ENCODE data around the gene RBM5. TPM values are rescaled to one million over a fixed set of nuclear protein-coding genes. Genes with fewer than 3 reads are reported as not detected.

RBM5 gene
- total RNA-seq, 1 donor, result 150 TPM

DNA sequence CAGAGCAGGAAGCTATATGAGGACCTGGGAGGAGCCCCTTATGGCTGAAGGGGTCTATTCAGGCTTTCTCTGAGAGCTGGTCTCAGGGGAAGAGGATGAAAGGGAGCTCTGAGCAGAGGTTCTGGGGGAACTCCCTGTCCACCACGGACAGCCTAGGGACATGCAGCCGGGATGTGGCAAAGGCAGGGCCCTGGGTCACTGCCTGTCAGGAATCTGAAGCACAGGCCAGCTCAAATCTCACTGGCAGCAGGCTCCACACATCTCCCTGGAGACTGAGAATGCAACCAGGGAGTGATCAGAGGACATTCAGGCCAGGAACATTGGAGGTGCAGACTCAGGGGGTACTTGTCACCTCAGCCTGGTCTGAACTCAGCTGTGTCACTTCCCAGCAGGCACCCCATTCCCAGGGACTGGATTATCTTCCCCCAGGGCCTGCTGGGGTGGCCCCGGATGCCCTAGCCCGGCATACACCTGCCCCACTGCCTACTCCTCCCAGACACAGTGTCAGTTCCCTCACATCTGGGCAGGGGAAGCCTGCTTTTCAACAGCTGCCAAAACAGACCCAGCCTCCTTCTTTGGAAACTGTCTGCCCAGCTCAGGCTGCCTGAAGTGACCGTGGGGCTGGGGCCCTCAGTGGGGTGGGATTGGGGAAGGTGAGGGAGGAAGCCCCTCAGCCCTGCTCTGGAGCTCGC is 48.1 kb downstream of the RBM5 start:
- peaks cover 8% of the 10 kb centered on the region for H3K27me3 ChIP-seq (ENCODE audit: insufficient read depth, low read length)
- DNase-seq (ENCODE audit: insufficient read length, low spot score, missing footprints), result peak; percentile 85
- H3K9me3 ChIP-seq (ENCODE audit: low read depth, low read length), result no peaks in the 10 kb centered on the region
- no peaks in the 10 kb centered on the region for H4K20me1 ChIP-seq (ENCODE audit: insufficient read depth, low read length)
- H3K4me3 ChIP-seq (ENCODE audit: insufficient read depth, low read length), result no peak overlapping the region
- H3K4me1 ChIP-seq (ENCODE audit: insufficient read depth, low read length), result peaks cover 5% of the 10 kb centered on the region
- H2AFZ ChIP-seq (ENCODE audit: low read length), result no peak overlapping the region
- H3K79me2 ChIP-seq (ENCODE audit: insufficient read depth, low read length), result no peaks in the 10 kb centered on the region
- no peak overlapping the region for H3K27ac ChIP-seq (ENCODE audit: low read depth, low read length)
- no peak overlapping the region for H3K4me2 ChIP-seq (ENCODE audit: insufficient read depth, low read length)
- H3K36me3 ChIP-seq (ENCODE audit: insufficient read depth, low read length), result no peaks in the 10 kb centered on the region
- TF ChIP-seq, protein P1, sequence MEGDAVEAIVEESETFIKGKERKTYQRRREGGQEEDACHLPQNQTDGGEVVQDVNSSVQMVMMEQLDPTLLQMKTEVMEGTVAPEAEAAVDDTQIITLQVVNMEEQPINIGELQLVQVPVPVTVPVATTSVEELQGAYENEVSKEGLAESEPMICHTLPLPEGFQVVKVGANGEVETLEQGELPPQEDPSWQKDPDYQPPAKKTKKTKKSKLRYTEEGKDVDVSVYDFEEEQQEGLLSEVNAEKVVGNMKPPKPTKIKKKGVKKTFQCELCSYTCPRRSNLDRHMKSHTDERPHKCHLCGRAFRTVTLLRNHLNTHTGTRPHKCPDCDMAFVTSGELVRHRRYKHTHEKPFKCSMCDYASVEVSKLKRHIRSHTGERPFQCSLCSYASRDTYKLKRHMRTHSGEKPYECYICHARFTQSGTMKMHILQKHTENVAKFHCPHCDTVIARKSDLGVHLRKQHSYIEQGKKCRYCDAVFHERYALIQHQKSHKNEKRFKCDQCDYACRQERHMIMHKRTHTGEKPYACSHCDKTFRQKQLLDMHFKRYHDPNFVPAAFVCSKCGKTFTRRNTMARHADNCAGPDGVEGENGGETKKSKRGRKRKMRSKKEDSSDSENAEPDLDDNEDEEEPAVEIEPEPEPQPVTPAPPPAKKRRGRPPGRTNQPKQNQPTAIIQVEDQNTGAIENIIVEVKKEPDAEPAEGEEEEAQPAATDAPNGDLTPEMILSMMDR (IDR thresholded peaks at IDR 0.05; ENCODE audit: extremely low read depth, low read depth, low read length), result no peak

DNA sequence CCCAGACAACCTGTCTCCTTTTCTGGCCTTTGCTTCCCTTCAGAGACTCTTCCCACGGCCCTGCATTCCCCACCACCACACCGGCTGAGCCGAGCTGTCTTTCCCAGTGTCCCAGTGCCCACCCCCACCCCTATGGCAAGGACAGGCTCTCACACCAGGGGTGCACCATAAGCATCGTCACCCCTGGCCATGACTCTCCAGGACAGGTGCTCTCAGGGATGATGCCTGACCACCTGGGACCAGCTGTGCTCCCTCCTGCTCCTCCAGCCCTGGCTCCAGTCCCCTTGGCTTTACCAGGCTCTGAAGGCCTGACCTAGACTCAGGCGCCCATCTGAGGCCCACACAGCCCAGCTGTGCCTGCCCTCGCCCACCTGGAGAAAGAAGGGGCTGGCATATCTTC is 48.8 kb downstream of the RBM5 start:
- Histone ChIP-seq H2AFZ (ENCODE audit: low read length) (no peak overlapping the region), H3K4me3 (ENCODE audit: insufficient read depth, low read length) (no peak overlapping the region), H3K9me3 (ENCODE audit: low read depth, low read length) (no peaks in the 10 kb centered on the region), H3K36me3 (ENCODE audit: insufficient read depth, low read length) (no peaks in the 10 kb centered on the region), H3K4me1 (ENCODE audit: insufficient read depth, low read length) (peaks cover 5% of the 10 kb centered on the region), H3K4me2 (ENCODE audit: insufficient read depth, low read length) (no peak overlapping the region), H3K79me2 (ENCODE audit: insufficient read depth, low read length) (no peaks in the 10 kb centered on the region), H4K20me1 (ENCODE audit: insufficient read depth, low read length) (no peaks in the 10 kb centered on the region), H3K27ac (ENCODE audit: low read depth, low read length) (no peak overlapping the region), H3K27me3 (ENCODE audit: insufficient read depth, low read length) (peaks cover 8% of the 10 kb centered on the region)
- DNase-seq (ENCODE audit: insufficient read length, low spot score, missing footprints), result no peak
- TF ChIP-seq, protein P1 (IDR thresholded peaks at IDR 0.05; ENCODE audit: extremely low read depth, low read depth, low read length), result no peak

DNA sequence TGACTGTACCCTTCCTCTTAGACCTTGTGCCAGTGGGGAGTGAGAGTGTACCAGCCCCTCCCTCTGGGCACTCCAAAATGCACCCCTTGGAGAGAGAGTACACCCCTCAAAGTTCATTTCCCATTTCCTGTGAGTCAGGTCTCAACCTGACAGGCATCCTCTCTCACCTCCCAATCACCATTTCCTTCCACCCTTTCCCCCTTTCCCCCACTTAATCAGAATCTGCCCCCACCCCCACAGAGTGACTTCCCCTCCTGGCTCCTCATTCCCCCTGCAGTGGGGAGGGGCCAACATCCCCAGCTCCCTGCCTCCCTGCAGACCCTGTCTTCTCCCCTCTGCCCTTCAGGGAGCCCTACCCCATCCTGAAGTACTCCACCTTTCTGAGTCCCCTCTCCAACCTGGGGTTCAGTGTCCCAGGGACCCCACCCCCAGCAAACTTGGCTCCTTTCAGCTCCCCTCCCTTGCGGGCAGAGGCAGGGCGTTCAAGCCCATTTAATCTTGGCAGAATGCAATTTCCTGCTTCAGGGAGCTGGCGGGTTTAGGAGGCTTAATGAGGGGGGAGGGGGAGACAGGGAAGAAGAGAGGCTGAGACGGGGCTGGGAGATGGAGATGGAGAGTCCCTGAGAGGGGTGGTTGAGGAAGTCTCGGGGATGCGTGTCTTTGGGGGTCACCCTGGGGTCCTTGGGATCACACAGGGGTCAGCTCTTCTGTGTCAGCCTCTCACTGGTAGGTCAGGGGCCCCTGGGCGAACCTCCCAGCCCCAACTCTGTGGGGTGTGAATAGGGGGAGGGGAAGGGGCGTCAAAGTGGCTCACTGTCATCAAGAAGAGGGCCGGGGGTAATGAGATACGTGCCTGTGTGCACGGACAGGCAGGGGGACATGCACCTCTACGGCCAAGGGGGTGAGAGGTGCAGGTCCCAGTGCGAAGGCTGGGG is 49.8 kb downstream of the RBM5 start:
- H3K79me2 ChIP-seq (ENCODE audit: insufficient read depth, low read length), result no peaks in the 10 kb centered on the region
- H4K20me1 ChIP-seq (ENCODE audit: insufficient read depth, low read length), result no peaks in the 10 kb centered on the region
- no peak overlapping the region for H3K4me3 ChIP-seq (ENCODE audit: insufficient read depth, low read length)
- no peak overlapping the region for H3K27ac ChIP-seq (ENCODE audit: low read depth, low read length)
- TF ChIP-seq, protein P1 (IDR thresholded peaks at IDR 0.05; ENCODE audit: extremely low read depth, low read depth, low read length), result no peak
- no peak overlapping the region for H3K4me2 ChIP-seq (ENCODE audit: insufficient read depth, low read length)
- H3K36me3 ChIP-seq (ENCODE audit: insufficient read depth, low read length), result no peaks in the 10 kb centered on the region
- peaks cover 5% of the 10 kb centered on the region for H3K4me1 ChIP-seq (ENCODE audit: insufficient read depth, low read length)
- H2AFZ ChIP-seq (ENCODE audit: low read length), result no peak overlapping the region
- H3K27me3 ChIP-seq (ENCODE audit: insufficient read depth, low read length), result peaks cover 8% of the 10 kb centered on the region
- H3K9me3 ChIP-seq (ENCODE audit: low read depth, low read length), result no peaks in the 10 kb centered on the region
- DNase-seq (ENCODE audit: insufficient read length, low spot score, missing footprints), result peak; percentile 81

DNA sequence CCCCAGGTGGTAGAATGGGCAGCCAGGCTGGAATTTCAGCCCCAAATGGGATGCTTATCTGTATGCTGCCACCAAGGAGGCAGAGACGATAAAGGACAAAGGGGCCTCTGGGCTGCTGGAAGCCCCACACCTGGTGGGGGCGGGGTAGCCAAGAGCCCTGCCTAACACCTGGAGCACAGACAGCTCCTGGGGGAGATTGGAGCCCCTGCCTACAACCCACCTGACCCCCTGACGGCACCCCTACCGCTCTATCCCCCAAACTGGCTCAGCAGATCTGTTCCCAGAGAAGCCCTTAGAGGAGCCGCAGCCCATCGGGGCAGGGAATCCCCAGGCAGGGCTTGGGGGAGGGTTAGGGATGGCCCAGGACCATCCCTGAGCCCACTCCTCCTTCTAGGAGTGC is 50.6 kb downstream of the RBM5 start:
- Histone ChIP-seq H3K4me3 (ENCODE audit: insufficient read depth, low read length) (no peak overlapping the region), H3K4me1 (ENCODE audit: insufficient read depth, low read length) (peaks cover 5% of the 10 kb centered on the region), H4K20me1 (ENCODE audit: insufficient read depth, low read length) (no peaks in the 10 kb centered on the region), H3K9me3 (ENCODE audit: low read depth, low read length) (no peaks in the 10 kb centered on the region), H3K27ac (ENCODE audit: low read depth, low read length) (no peak overlapping the region), H3K4me2 (ENCODE audit: insufficient read depth, low read length) (no peak overlapping the region), H3K27me3 (ENCODE audit: insufficient read depth, low read length) (peaks cover under 1% of the 10 kb centered on the region), H2AFZ (ENCODE audit: low read length) (no peak overlapping the region), H3K79me2 (ENCODE audit: insufficient read depth, low read length) (no peaks in the 10 kb centered on the region), H3K36me3 (ENCODE audit: insufficient read depth, low read length) (no peaks in the 10 kb centered on the region)
- TF ChIP-seq, protein P1 (IDR thresholded peaks at IDR 0.05; ENCODE audit: extremely low read depth, low read depth, low read length), result no peak
- DNase-seq (ENCODE audit: insufficient read length, low spot score, missing footprints), result no peak
